ENCODE results near the gene AIPL1.

DNA sequence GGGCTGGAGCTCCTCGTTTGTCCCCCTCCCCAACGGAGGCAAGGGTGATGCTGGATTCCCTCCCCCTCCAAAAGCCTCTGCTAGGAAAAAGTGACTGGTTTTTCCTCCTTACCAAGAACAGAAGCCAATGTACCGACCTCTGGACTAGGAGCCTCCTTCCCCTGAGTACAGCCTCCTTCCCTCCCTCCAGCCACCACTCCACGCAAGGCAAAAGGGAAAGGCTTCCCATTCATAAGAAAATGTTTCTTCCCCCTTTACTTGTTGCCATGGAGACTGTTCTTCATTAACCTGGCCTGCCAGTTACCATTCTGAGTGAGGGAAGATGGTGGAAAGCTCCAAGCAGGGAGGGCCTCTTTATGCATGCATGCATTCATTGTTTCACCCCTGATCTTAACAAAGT lies 5.0 kb upstream of the AIPL1 start:
- TF ChIP-seq POLR2A (IDR thresholded peaks at IDR 0.05): no peak
- TF ChIP-seq, protein P1, sequence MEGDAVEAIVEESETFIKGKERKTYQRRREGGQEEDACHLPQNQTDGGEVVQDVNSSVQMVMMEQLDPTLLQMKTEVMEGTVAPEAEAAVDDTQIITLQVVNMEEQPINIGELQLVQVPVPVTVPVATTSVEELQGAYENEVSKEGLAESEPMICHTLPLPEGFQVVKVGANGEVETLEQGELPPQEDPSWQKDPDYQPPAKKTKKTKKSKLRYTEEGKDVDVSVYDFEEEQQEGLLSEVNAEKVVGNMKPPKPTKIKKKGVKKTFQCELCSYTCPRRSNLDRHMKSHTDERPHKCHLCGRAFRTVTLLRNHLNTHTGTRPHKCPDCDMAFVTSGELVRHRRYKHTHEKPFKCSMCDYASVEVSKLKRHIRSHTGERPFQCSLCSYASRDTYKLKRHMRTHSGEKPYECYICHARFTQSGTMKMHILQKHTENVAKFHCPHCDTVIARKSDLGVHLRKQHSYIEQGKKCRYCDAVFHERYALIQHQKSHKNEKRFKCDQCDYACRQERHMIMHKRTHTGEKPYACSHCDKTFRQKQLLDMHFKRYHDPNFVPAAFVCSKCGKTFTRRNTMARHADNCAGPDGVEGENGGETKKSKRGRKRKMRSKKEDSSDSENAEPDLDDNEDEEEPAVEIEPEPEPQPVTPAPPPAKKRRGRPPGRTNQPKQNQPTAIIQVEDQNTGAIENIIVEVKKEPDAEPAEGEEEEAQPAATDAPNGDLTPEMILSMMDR (IDR thresholded peaks at IDR 0.05): no peak
